Measurements from ENCODE around the gene POP4. TPM values are rescaled to one million over a fixed set of nuclear protein-coding genes. Genes with fewer than 3 reads are reported as not detected.

POP4 gene
- total and polyA plus RNA-seq, 12 donors: 65.4 to 134 (median 75.5) TPM

DNA sequence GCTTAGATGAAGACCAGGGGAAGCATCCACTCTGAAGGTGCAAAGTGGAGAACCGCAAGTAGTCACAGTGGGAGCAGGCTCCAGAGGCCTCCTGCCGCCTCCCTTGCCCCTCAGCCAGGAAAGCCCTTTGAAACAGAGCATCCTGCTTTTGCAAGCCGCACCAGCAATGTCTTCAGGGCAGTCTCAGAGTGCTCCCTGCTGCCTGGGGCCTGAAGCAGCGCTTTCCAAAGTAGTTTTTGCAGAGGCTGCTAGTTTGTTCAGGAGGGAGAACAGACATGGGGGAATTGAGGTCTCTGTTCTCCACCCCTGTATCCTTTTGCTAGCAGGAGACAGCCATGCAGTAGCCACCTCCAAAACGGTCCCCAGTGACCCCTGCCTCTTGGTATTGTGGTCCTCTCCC is 15.8 kb upstream of the POP4 start:
- no peaks in the 10 kb centered on the region for H3K9me3 ChIP-seq (replicated peaks in 1 of 3)
- no peak overlapping the region for H3K27ac ChIP-seq
- H3K27me3 ChIP-seq: peaks cover 24% of the 10 kb centered on the region
- DNase-seq: no peak
- no peaks in the 10 kb centered on the region for H3K36me3 ChIP-seq (replicated peaks in 1 of 2)
- TF ChIP-seq, protein P1, sequence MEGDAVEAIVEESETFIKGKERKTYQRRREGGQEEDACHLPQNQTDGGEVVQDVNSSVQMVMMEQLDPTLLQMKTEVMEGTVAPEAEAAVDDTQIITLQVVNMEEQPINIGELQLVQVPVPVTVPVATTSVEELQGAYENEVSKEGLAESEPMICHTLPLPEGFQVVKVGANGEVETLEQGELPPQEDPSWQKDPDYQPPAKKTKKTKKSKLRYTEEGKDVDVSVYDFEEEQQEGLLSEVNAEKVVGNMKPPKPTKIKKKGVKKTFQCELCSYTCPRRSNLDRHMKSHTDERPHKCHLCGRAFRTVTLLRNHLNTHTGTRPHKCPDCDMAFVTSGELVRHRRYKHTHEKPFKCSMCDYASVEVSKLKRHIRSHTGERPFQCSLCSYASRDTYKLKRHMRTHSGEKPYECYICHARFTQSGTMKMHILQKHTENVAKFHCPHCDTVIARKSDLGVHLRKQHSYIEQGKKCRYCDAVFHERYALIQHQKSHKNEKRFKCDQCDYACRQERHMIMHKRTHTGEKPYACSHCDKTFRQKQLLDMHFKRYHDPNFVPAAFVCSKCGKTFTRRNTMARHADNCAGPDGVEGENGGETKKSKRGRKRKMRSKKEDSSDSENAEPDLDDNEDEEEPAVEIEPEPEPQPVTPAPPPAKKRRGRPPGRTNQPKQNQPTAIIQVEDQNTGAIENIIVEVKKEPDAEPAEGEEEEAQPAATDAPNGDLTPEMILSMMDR (IDR thresholded peaks at IDR 0.05): no peak
- no peak for TF ChIP-seq POLR2A (IDR thresholded peaks at IDR 0.05)
- WGBS, 4 donors: 38 to 69% (median 44%) methylated on average over 3 to 5 of the region's 5 CpGs
- no peak overlapping the region for H3K4me3 ChIP-seq
- intact Hi-C loops (cut with DNase I): no loop called here
- H3K4me1 ChIP-seq (replicated peaks in 1 of 2): no peaks in the 10 kb centered on the region

DNA sequence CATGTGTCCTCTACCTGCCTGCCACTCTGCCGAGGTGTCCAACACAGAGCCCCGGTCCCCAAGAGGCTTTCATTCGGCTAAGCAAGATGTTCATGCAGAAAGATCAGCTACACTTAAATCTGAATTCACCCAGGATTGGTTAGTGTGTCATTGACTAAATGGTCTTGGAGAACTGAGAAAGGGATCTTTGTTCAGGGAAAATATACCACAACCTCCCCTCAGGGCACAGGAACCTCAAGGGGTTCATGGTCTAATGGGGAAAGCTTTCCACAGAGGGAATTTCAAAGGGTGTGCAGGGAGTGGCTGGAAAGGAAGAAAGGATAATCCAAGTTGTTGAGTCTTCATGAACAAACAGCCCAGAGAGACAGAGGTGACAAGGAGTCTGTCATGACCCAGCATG is 14.4 kb upstream of the POP4 start:
- TF ChIP-seq, protein P1 (IDR thresholded peaks at IDR 0.05): no peak
- no peak for TF ChIP-seq POLR2A (IDR thresholded peaks at IDR 0.05)
- Histone ChIP-seq H3K27me3 (peaks cover 33% of the 10 kb centered on the region), H3K9me3 (replicated peaks in 1 of 3) (no peaks in the 10 kb centered on the region), H3K36me3 (replicated peaks in 1 of 2) (no peaks in the 10 kb centered on the region), H3K4me1 (replicated peaks in 1 of 2) (no peaks in the 10 kb centered on the region), H3K27ac (no peak overlapping the region), H3K4me3 (no peak overlapping the region)
- WGBS, 4 donors: 80 to 84% (median 82%) methylated on average over 2 to 3 of the region's 3 CpGs
- no peak for DNase-seq
- intact Hi-C loops (cut with DNase I): no loop called here

DNA sequence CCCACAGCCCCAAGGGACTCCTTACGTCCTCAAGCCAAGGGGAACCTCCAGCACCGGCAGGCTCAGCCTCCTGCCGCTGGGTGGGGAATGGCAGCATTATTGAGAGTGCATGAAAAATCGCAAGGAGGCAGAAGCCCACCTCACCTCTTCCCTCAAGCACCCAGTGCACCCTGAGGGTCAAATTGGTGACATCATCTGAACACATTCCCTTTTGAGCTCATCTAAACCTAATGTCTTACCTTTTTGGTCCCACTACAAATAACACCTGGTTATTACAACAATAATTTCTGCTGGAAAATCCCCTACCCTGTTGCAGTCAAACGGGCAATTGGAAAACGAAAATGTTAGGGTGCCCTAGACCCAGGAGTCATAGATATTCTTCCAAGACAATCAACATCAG is 12.2 kb upstream of the POP4 start:
- no peaks in the 10 kb centered on the region for H3K36me3 ChIP-seq (replicated peaks in 1 of 2)
- 60 to 67% (median 61%) methylated on average over 6 of the region's 6 CpGs for WGBS, 4 donors
- intact Hi-C loops (cut with DNase I): no loop called here
- no peaks in the 10 kb centered on the region for H3K4me1 ChIP-seq (replicated peaks in 1 of 2)
- H3K27me3 ChIP-seq: peaks cover 34% of the 10 kb centered on the region
- no peak for TF ChIP-seq POLR2A (IDR thresholded peaks at IDR 0.05)
- TF ChIP-seq, protein P1 (IDR thresholded peaks at IDR 0.05): no peak
- no peak overlapping the region for H3K27ac ChIP-seq
- no peak overlapping the region for H3K4me3 ChIP-seq
- no peaks in the 10 kb centered on the region for H3K9me3 ChIP-seq (replicated peaks in 1 of 3)
- DNase-seq: no peak

DNA sequence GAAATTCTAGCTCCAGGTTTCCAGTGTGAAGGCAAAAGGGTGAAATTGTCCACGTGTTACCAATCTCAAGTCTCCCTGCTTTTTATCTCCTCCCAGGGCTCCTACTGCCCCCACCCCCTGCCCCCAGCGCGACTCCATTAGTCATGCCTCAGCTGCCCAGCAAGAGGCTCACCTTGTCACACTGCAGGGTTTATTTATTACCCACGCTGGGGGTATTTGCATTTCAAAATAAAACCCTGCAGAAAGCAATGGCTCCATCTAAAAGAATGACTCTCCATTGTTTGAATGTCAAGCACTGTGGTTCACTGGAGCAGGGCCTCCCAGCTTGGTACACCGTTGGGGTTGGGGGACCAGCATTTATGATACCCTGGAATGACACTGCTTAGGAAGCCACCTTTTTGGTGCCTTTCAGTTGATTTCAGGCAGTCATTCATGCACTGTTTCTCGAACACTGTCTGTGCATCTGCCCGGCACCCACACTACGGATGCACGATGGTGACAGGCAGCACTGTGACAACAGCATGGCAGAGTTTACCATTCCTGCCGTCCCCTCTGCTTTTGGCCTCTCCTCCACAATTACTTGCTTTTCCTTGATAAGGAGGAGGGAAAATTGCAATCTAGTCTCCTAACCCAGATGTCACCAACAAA is 9.9 kb upstream of the POP4 start:
- DNase-seq: no peak

More for the DNA sequence above, 9.9 kb upstream of the POP4 start:
- intact Hi-C loops (cut with DNase I): no loop called here
- Histone ChIP-seq H3K27ac (no peak overlapping the region), H3K4me1 (replicated peaks in 1 of 2) (no peaks in the 10 kb centered on the region), H3K36me3 (replicated peaks in 1 of 2) (no peaks in the 10 kb centered on the region), H3K4me3 (no peak overlapping the region), H3K27me3 (peaks cover 21% of the 10 kb centered on the region), H3K9me3 (replicated peaks in 1 of 3) (no peaks in the 10 kb centered on the region)
- TF ChIP-seq POLR2A (IDR thresholded peaks at IDR 0.05): no peak
- TF ChIP-seq, protein P1 (IDR thresholded peaks at IDR 0.05): no peak
- WGBS, 4 donors: 26 to 34% (median 33%) methylated on average over 8 to 10 of the region's 10 CpGs
